HT-29 (cell line): Measurements from ENCODE around the gene RXRB. TPM values are rescaled to one million over a fixed set of nuclear protein-coding genes. Genes with fewer than 3 reads are reported as not detected.
A peak's percentile ranks its signal among the peaks of the same experiment; 100 is the strongest.

Experiments used
- DNase-seq: peaks from one replicate; pipeline ENCODE4 v3.0.0-alpha.2; 2015; ENCODE audit warnings: low spot score
- total RNA-seq: library from RNA; depleted of rRNA; stranded (reverse); fragments of >200 nt; shearing (Covaris generic); gene quantifications from 2 replicates; pipeline ENCODE4 v1.2.3, GENCODE V29; 2014

Gene RXRB
- total RNA-seq, 1 experiment from 2014 or later: 32.9 TPM

GRCh38 chr6:33211666-33212422 lies 11.4 kb upstream of the RXRB start:
- DNase-seq: no peak

- DNase-seq: no peak
Measured at GRCh38 chr6:33211136-33211535, 10.7 kb upstream of the RXRB start.

- no peak for DNase-seq
Measured at GRCh38 chr6:33209856-33210255, 9.4 kb upstream of the RXRB start.

GRCh38 chr6:33208091-33208967 lies 7.9 kb upstream of the RXRB start, which contains the start of gene RING1:
RING1 (plus strand) TSS chr6:33208500; CDS start chr6:33208823, 323 bp downstream.
- DNase-seq: peak; percentile 73

- DNase-seq: peak; percentile 62
Measured at GRCh38 chr6:33207552-33208090, 7.2 kb upstream of the RXRB start.

- no peak for DNase-seq
Measured at GRCh38 chr6:33206864-33207551, 6.5 kb upstream of the RXRB start.

GRCh38 chr6:33206027-33206863 lies 5.8 kb upstream of the RXRB start:
- DNase-seq: no peak

GRCh38 chr6:33205191-33206026 lies 4.9 kb upstream of the RXRB start:
- DNase-seq: peak; percentile 60

GRCh38 chr6:33204415-33205190 lies 4.1 kb upstream of the RXRB start, which contains the start of gene HSD17B8:
HSD17B8 (plus strand) TSS chr6:33204655; CDS start chr6:33204669, 14 bp downstream.
- DNase-seq: peak; percentile 94

GRCh38 chr6:33204165-33204414 lies 3.6 kb upstream of the RXRB start:
- no peak for DNase-seq

GRCh38 chr6:33203443-33204164 lies 3.1 kb upstream of the RXRB start:
- DNase-seq: no peak

- DNase-seq: no peak
Measured at GRCh38 chr6:33202799-33203198, 2.3 kb upstream of the RXRB start.

GRCh38 chr6:33201935-33202334 lies 1.5 kb upstream of the RXRB start:
- DNase-seq: no peak

GRCh38 chr6:33201147-33201545 lies 681 bp upstream of the RXRB start:
- DNase-seq: no peak

GRCh38 chr6:33199687-33200218 lies 712 bp downstream of the RXRB start:
- DNase-seq: peak; percentile 61

- no peak for DNase-seq
Measured at GRCh38 chr6:33198853-33199436, 1.5 kb downstream of the RXRB start.

GRCh38 chr6:33198159-33198852 lies 2.2 kb downstream of the RXRB start:
- no peak for DNase-seq
